GM18909 (cell line): ENCODE data around the gene TRIM4.
"Not testable (repeated sequence)": the region's sequence is repeated elsewhere in the genome, so short reads cannot be mapped to it uniquely, and the experiment has no call there.

Experiments
- ATAC-seq: cut with Tn5 transposase; IDR thresholded peaks from one replicate; pipeline ENCODE4 v1.9.1; 2021; ENCODE audit warnings: mild to moderate bottlenecking; ENCODE audit not compliant: unreplicated experiment, poor library complexity

The TRIM4 gene

GRCh38 chr7:99926321-99926720 lies 7.0 kb upstream of the TRIM4 start:
- no peak for ATAC-seq

DNA sequence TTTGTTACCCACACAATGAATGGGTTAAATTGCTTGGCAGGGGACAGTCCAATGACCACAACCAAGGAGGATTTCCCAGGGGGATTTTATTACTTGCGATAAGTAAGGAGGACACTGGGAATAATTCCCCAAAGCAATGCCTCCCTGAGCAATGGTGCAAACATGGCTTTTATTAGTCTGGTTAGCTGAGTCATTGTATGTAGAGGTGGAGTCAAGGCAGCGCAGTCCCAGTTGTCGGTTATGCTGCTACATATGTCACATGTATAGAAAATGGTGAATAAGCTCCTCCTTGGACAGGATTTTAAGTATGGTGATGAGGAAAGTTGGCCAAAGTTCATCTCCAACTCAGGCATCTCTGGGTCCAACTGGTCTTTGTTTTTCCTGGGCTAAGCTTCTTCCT lies 3.9 kb upstream of the TRIM4 start:
- no peak for ATAC-seq

GRCh38 chr7:99920149-99920548 lies 819 bp upstream of the TRIM4 start:
- no peak for ATAC-seq

DNA sequence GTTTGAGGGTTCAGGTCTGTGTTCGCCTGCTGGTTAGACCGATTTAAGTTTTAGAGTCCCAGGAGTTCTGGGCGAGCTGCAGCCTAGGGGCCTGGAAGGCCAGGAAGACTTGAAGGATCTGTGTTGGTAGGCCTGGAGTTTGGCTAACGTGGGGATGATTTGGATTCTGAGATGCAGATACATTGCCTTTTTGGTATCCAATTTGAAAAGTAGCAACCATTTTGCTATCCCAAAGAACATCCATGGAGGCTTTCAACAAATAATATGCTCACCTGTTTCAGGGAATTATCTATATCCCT lies 433 bp upstream of the TRIM4 start:
- no peak for ATAC-seq

- ATAC-seq = no peak
These were observed 8.4 kb downstream of the TRIM4 start for GRCh38 chr7:99910976-99911375.

DNA sequence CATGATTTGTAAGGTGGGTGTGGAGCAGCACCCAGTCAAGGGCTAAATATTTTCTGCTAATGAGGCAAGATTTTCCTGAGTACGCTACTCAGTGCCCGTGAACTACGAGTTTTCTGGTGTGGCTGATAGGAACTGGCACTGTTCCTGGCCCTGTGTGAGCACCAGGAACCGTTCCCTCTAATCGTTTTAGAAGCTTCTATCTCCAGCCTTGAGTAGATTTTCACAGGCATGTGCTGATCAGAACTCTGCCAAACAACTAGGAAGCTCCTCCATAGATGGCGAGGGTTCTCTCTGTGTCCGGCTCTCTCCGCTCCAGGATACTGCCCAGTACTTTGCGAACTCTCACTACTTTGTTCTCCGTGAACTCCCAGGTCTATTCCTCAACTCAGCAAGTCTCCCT lies 17.7 kb downstream of the TRIM4 start:
- no peak for ATAC-seq

DNA sequence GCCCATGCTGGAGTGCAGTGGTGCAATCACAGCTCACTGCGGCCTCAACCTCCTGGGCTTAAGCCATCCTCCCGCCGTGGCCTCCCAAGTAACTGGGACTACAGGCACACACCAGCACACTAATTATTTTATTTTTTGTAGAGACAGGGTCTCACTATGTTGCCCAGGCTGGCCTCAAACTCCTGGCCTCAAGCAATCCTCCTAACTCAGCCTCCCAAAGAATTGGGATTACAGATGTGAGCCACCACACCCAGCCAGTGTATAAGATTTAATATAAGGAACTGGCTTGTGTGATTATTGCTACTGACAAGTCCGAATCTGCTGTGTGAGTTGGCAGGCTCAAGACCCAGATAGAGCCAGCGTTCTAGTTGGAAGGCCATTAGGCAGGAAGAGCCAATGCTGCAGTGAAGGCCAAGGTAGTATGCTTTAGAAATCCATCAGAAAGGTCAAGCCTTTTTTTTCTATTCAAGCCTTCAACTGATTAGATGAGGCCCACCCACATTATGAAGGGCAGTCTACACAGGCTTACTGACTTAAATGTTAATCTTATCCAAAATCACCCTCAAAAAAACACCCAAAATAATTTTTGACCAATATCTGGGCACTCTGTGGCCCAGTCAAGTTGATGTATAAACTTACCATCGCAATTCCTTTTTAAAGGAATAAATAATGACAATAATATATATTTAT lies 19.4 kb downstream of the TRIM4 start:
- ATAC-seq = no peak

DNA sequence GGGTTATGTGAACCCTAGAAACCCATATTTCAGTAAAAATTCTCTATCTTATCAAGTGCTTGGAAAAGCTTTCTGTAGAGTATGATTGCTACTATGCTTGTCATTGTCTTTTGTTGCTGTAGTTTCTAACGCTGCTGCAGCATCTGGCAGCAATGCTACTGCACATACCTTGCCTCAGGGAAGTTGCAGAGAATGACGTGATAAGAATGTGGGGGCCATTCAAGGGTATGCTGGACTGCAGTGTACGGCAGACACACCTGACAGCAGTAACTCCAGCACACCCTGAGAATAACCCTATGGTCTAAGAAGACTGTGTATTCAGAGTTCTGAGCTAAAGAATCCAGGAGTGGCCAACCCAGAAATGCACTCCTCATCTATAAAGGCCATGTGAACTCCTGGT lies 20.5 kb downstream of the TRIM4 start:
- no peak for ATAC-seq

- no peak for ATAC-seq
These were observed 21.3 kb downstream of the TRIM4 start for GRCh38 chr7:99898023-99898357.

DNA sequence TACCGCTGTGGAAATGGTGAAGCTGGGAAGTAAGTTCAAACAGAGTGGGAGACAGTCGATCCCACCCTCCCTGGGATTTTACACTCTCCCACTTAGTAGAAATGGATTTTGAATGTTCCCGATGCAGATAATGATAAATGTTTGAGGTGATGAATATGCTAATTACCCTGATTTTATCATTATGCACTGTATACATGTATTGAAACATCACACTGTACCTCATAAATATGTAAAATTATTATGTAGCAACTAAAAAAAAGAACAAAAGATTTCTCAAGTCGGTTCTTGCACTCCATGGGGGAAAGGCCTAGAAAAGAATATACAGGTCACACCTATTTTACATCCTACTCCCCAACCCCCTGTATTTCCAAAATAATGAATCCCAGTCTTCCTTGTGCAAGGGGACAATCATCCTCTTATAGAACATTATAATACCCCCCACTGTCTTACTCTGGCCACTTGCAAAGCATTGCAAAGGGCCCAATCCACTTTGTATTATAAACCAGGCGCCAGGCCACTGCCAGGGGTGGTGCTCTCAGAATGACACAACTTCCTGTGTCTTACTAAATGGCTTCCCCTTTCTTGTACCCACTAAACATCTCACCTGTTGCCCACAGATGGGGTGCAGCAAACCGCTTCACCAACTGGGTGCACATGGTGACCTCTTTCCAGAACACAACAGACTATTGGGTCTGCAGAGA lies 21.9 kb downstream of the TRIM4 start:
- ATAC-seq = no peak

GRCh38 chr7:99894738-99895137 lies 24.6 kb downstream of the TRIM4 start:
- ATAC-seq = no peak

DNA sequence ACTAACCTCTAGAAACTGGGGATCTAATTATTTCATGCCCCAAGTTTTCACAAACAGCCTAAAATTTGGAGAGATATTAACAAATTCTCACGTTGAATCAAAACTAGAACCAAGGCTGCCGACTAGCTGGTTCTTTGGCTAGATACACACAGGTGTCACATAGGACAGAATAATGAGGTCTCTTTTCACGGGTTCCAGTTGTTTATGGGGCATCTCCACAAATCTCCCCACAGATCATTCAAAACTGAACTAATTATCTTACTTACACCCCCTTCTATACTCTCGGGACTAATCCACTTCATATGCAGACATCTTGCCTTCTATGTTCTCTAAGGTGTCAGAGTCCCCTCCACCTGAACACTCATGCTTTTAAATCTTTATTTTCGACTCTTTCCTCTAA lies 26.1 kb downstream of the TRIM4 start:
- ATAC-seq = no peak

- not testable (repeated sequence) for ATAC-seq
These were observed 29.0 kb downstream of the TRIM4 start for GRCh38 chr7:99890348-99890747.

DNA sequence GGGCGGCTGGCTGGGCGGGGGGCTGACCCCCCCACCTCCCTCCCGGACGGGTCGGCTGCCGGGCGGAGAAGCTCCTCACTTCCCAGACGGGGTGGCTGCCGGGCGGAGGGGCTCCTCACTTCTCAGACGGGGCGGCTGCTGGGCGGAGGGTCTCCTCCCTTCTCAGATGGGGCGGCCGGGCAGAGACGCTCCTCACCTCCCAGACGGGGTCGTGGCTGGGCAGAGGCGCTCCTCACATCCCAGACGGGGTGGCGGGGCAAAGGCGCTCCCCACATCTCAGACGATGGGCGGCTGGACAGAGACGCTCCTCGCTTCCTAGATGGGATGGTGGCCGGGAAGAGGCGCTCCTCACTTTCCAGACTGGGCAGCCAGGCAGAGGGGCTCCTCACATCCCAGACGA lies 31.0 kb downstream of the TRIM4 start:
- not testable (repeated sequence) for ATAC-seq

DNA sequence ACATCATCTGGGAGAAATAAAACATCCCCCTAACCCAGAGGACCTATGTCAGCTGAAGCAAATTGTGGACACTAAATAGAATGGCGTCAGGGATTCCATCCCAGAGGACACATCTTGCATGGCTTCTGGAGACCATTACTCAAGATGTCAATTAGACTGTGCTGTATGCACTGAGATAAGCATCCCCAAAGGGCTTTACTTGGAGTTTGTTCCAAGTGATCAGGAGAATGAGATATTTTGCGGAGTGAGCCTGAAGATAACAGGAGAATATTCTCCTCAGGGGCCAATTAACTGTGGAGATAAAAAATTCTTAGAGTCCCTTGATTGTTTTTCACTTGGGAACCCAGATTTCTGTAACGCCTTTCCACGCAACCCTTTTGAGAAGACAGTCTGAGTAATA lies 38.0 kb downstream of the TRIM4 start:
- no peak for ATAC-seq

DNA sequence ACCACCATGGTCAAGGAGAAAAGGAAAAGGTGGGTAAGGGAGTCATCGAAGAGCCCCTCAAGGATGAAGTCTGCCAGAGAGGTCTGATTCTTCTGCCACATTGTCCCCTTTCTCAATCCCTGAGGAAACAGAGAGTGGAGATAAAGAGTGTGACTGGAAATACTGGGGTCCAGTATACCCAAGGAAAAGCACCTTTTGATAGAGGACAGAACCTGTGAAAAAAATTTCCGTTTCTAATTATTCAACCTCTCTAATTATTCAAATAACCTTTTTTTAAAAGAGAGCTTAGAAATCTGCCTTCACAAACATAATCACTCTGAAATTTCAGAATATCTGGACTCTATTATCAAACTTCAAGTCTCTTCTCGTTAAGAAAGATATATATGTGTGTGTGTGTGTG lies 42.4 kb downstream of the TRIM4 start, which contains the start of gene OR2AE1:
TSS of gene OR2AE1 (minus strand) at position 101 of the 400 bp plus-strand sequence. CDS start at position 101, 0 bp downstream.
- ATAC-seq = no peak

DNA sequence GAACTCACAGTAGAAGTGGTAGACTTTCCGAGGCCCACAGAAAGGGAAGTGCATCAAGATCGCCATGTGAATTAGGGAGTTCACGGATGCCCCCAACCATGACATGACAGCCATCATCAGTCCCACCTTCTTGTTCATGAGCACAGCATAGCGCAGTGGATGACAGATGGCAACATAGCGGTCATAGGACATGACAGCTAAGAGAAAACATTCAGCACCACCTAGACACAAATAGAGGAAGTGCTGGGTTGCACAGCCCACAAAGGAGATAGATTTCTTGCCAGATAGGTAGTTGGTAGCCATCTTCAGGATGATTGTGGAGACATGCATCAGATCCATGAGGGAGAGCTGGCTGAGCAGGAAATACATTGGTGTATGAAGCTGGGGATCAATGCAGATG lies 42.8 kb downstream of the TRIM4 start:
- no peak for ATAC-seq

- no peak for ATAC-seq
These were observed 51.1 kb downstream of the TRIM4 start for GRCh38 chr7:99868246-99868645.

GRCh38 chr7:99867477-99867876 lies 51.9 kb downstream of the TRIM4 start:
- not testable (repeated sequence) for ATAC-seq

- no peak for ATAC-seq
These were observed 55.4 kb downstream of the TRIM4 start for GRCh38 chr7:99863847-99864440.

DNA sequence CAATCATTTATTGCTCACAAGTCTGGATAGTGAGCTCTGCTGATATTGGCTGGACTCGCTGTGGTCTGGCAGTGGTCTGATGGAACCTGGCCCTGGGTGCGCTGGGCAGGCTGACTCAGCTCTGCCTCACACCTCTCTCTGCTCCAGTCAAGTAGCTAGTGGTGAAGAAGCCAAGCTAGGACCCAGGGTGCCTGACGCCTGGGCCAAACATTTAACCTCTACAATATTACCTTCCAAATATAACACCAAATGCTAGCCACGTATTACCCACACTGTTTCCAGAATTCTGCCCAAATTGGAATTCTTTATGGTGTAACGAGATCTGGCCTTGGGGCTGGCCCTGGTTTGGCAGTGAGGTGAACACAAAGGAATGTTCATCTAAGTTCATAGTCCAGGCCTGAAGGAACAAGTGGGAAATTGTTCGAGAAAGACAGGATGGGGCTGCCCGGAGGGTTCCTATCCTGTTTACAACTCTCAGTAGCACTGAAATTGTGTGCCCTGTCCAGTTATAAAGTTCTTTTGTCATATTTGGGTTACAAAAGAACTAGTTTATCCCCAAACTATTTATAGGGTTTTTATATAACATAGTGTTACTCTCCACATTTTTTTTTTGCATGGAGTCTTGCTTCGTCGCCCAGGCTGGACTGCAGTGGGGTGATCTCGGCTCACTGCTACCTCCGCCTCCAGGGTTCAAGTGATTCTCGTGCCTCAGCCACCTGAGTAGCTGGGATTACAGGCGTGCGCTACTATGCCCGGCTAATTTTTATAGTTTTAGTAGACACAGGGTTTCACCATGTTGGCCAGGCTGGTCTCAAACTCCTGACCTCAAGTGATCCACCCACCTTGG lies 58.8 kb downstream of the TRIM4 start:
- no peak for ATAC-seq
